H9 (cell line): ENCODE measurements around the gene DCAF5. TPM values are rescaled to one million over a fixed set of nuclear protein-coding genes. Genes with fewer than 3 reads are reported as not detected.

ENCODE experiments used
- DNase-seq: peaks from one replicate; pipeline ENCODE4 v3.0.0-alpha.2; 2017
- H2AFZ ChIP-seq: one replicate; pipeline ENCODE4 v1.6.1; 2013; ENCODE audit warnings: mild to moderate bottlenecking, low read length, control low read depth, moderate library complexity
- H2AK5ac ChIP-seq: 2 replicates; pipeline ENCODE4 v1.6.1; 2013; ENCODE audit warnings: low read length, control low read depth, mixed read lengths; ENCODE audit not compliant: insufficient read length
- H2BK120ac ChIP-seq: one replicate; pipeline ENCODE4 v1.6.1; 2013; ENCODE audit warnings: low read depth, mild to moderate bottlenecking, low read length, control low read depth, inconsistent platforms; ENCODE audit not compliant: poor library complexity, severe bottlenecking
- H2BK12ac ChIP-seq: 2 replicates; pipeline ENCODE4 v1.6.1; 2013; ENCODE audit warnings: low read length, control low read depth, mixed read lengths, low read depth; ENCODE audit not compliant: insufficient read length
- H2BK15ac ChIP-seq: 2 replicates; pipeline ENCODE4 v1.6.1; 2013; ENCODE audit warnings: low read depth, low read length, control low read depth
- H2BK20ac ChIP-seq: one replicate; pipeline ENCODE4 v1.6.1; 2013; ENCODE audit warnings: low read depth, mild to moderate bottlenecking, low read length, control low read depth, inconsistent platforms; ENCODE audit not compliant: poor library complexity, severe bottlenecking
- H2BK5ac ChIP-seq: 2 replicates; pipeline ENCODE4 v1.6.1; 2013; ENCODE audit warnings: low read length, control low read depth, mixed read lengths; ENCODE audit not compliant: insufficient read length
- H3K14ac ChIP-seq: 2 replicates; pipeline ENCODE4 v1.6.1; 2013; ENCODE audit warnings: low read length, control low read depth; ENCODE audit not compliant: insufficient read depth
- H3K18ac ChIP-seq: 2 replicates; pipeline ENCODE4 v1.6.1; 2013; ENCODE audit warnings: low read depth, mild to moderate bottlenecking, mixed read lengths, low read length, control low read depth; ENCODE audit not compliant: insufficient read length
- H3K23ac ChIP-seq: 2 replicates; pipeline ENCODE4 v1.6.1; 2013; ENCODE audit warnings: low read length, control low read depth, mixed read lengths, low read depth; ENCODE audit not compliant: insufficient read length
- H3K23me2 ChIP-seq: 2 replicates; pipeline ENCODE4 v1.6.1; 2013; ENCODE audit warnings: low read depth, mild to moderate bottlenecking, mixed read lengths, low read length, control low read depth; ENCODE audit not compliant: insufficient read length, poor library complexity, severe bottlenecking
- H3K27ac ChIP-seq: 2 replicates; pipeline ENCODE4 v1.5.1; 2013; ENCODE audit warnings: low read length, control low read depth, mixed read lengths, low read depth; ENCODE audit not compliant: insufficient read length
- H3K27me3 ChIP-seq: 2 replicates; pipeline ENCODE4 v1.6.1; 2013; ENCODE audit warnings: low read length, control low read depth, inconsistent platforms; ENCODE audit not compliant: insufficient read depth
- H3K4ac ChIP-seq: 2 replicates; pipeline ENCODE4 v1.6.1; 2013; ENCODE audit warnings: low read depth, mild to moderate bottlenecking, control low read depth, inconsistent platforms, low read length, moderate library complexity
- H3K4me1 ChIP-seq: 2 replicates; pipeline ENCODE4 v1.6.1; 2013; ENCODE audit warnings: low read length, control low read depth, inconsistent platforms; ENCODE audit not compliant: insufficient read depth
- H3K4me2 ChIP-seq: 2 replicates; pipeline ENCODE4 v1.6.1; 2013; ENCODE audit warnings: low read length, control low read depth, mixed read lengths; ENCODE audit not compliant: insufficient read length, insufficient read depth
- H3K56ac ChIP-seq: 2 replicates; pipeline ENCODE4 v1.6.1; 2013; ENCODE audit warnings: low read depth, mild to moderate bottlenecking, mixed read lengths, low read length, control low read depth; ENCODE audit not compliant: insufficient read length
- H3K79me1 ChIP-seq: 2 replicates; pipeline ENCODE4 v1.6.1; 2013; ENCODE audit warnings: low read depth, mild to moderate bottlenecking, moderate library complexity, low read length, control low read depth, inconsistent platforms; ENCODE audit not compliant: insufficient read depth, poor library complexity, severe bottlenecking
- H3K79me2 ChIP-seq: 2 replicates; pipeline ENCODE4 v1.6.1; 2013; ENCODE audit warnings: low read length, control low read depth, inconsistent platforms; ENCODE audit not compliant: insufficient read depth
- H3K9ac ChIP-seq: 2 replicates; pipeline ENCODE4 v1.6.1; 2013; ENCODE audit warnings: low read length, control low read depth, mixed read lengths; ENCODE audit not compliant: insufficient read length; ENCODE audit errors: extremely low read depth
- H3K9me3 ChIP-seq: one replicate; pipeline ENCODE4 v1.6.1; 2013; ENCODE audit warnings: low read depth, low read length, inconsistent platforms; ENCODE audit not compliant: control insufficient read depth
- H3T11ph ChIP-seq: one replicate; pipeline ENCODE4 v1.6.1; 2013; ENCODE audit warnings: mild to moderate bottlenecking, low read length, control low read depth, inconsistent platforms
- H4K20me1 ChIP-seq: one replicate; pipeline ENCODE4 v1.6.1; 2013; ENCODE audit not compliant: control insufficient read depth, insufficient read length, insufficient read depth
- H4K5ac ChIP-seq: 2 replicates; pipeline ENCODE4 v1.6.1; 2013; ENCODE audit warnings: low read depth, mild to moderate bottlenecking, mixed read lengths, low read length, control low read depth; ENCODE audit not compliant: insufficient read length
- H4K8ac ChIP-seq: replicated peaks from 2 replicates; pipeline ENCODE4 v1.6.1; 2013; ENCODE audit warnings: low read length, control low read depth, mixed read lengths, low read depth; ENCODE audit not compliant: insufficient read length
- H4K91ac ChIP-seq: 2 replicates; pipeline ENCODE4 v1.6.1; 2013; ENCODE audit warnings: low read depth, mild to moderate bottlenecking, moderate library complexity, mixed read lengths, low read length, control low read depth; ENCODE audit not compliant: insufficient read length
- H3K27ac Mint-ChIP-seq, 3 experiments: 2 replicates in 2 of 3; 3 replicates in 1 of 3; pipeline ENCODE4 v1.8.0; 2020 to 2021; ENCODE audit warnings: mixed read lengths in 3 of 3, mild to moderate bottlenecking in 1 of 3, moderate library complexity in 1 of 3
- H3K27me3 Mint-ChIP-seq: 2 replicates; pipeline ENCODE4 v1.8.0; 2021; ENCODE audit warnings: low read depth, mild to moderate bottlenecking, moderate library complexity, mixed read lengths
- H3K36me3 Mint-ChIP-seq, 3 experiments: 2 replicates in 2 of 3; 3 replicates in 1 of 3; pipeline ENCODE4 v1.8.0; 2020 to 2021; ENCODE audit warnings: low read depth in 3 of 3, mixed read lengths in 3 of 3; ENCODE audit not compliant: insufficient read depth in 1 of 3
- H3K4me1 Mint-ChIP-seq, 2 experiments: 2 replicates each; pipeline ENCODE4 v1.8.0; 2020; ENCODE audit warnings: mixed read lengths in 2 of 2
- H3K4me3 Mint-ChIP-seq, 2 experiments: 2 replicates in 1 of 2; 3 replicates in 1 of 2; pipeline ENCODE4 v1.8.0; 2020 to 2021; ENCODE audit warnings: mild to moderate bottlenecking in 2 of 2, mixed read lengths in 2 of 2, moderate library complexity in 1 of 2
- H3K9me3 Mint-ChIP-seq, 2 experiments: 2 replicates in 1 of 2; 3 replicates in 1 of 2; pipeline ENCODE4 v1.8.0; 2020; ENCODE audit warnings: mild to moderate bottlenecking in 2 of 2, mixed read lengths in 2 of 2, moderate library complexity in 1 of 2
- total RNA-seq: library from RNA; stranded (reverse); gene quantifications from 2 replicates; pipeline ENCODE4 v1.2.1, GENCODE V29; 2021
- TF ChIP-seq, protein P1 (sequence below): fragments of 200-600 bp; sonication (generic); conservative IDR thresholded peaks from 3 replicates; pipeline ENCODE4 v1.8.0; 2021; ENCODE audit warnings: antibody characterized with exemption, mild to moderate bottlenecking

The DCAF5 gene
- total RNA-seq, 1 experiment from 2014 or later: 31.4 TPM

DNA sequence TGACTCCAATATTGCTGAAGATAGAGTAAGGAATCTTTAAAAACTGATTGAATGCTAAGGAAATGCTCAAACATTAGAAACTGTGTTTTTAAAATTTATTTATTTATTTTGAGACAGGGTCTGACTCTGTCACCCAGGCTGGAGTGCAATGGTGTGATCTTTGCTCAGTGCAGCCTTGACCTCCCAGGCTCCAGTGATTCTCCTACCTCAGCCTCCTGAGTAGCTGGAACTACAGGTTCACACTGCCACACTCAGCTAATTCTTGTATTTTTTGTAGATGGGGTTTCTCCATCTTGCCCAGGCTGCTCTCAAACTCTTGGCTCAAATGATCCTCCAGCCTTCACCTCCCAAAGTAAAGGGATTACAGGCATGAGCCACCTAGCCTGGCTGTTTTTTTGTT lies 3.3 kb upstream of the DCAF5 start:
- Mint-ChIP-seq H3K27me3 (peaks cover 13% of the 10 kb centered on the region), H3K9me3 (peaks cover 0 to 2% of the 10 kb centered on the region in 2 experiments; a peak in 1 of 5 replicates), H3K36me3 (no peaks in the 10 kb centered on the region), H3K27ac (no peak overlapping the region), H3K4me3 (no peak overlapping the region), H3K4me1 (peaks cover 7 to 13% of the 10 kb centered on the region in 2 experiments)
- Histone ChIP-seq H4K5ac (no peak overlapping the region), H3K23ac (no peak overlapping the region), H3K23me2 (peaks cover 13% of the 10 kb centered on the region), H3K56ac (no peak overlapping the region), H2AFZ (no peak overlapping the region), H3K4me1 (peaks cover 2% of the 10 kb centered on the region; the same call in 1 of the 2 replicates), H3K4ac (no peak overlapping the region), H3K9ac (no peak overlapping the region), H4K20me1 (no peaks in the 10 kb centered on the region), H3K27me3 (no peaks in the 10 kb centered on the region; the same call in 1 of the 2 replicates), H2AK5ac (no peak overlapping the region), H3K9me3 (no peaks in the 10 kb centered on the region), H3T11ph (no peak overlapping the region), H2BK120ac (no peak overlapping the region), H3K18ac (no peak overlapping the region), H3K14ac (no peak overlapping the region), H2BK5ac (no peak overlapping the region), H2BK12ac (no peak overlapping the region), H3K79me1 (no peaks in the 10 kb centered on the region), H3K79me2 (no peaks in the 10 kb centered on the region), H4K8ac (no peak overlapping the region), H4K91ac (no peak overlapping the region), H2BK15ac (no peak overlapping the region), H2BK20ac (no peak overlapping the region), H3K27ac (no peak overlapping the region), H3K4me2 (no peak overlapping the region)
- TF ChIP-seq, protein P1, sequence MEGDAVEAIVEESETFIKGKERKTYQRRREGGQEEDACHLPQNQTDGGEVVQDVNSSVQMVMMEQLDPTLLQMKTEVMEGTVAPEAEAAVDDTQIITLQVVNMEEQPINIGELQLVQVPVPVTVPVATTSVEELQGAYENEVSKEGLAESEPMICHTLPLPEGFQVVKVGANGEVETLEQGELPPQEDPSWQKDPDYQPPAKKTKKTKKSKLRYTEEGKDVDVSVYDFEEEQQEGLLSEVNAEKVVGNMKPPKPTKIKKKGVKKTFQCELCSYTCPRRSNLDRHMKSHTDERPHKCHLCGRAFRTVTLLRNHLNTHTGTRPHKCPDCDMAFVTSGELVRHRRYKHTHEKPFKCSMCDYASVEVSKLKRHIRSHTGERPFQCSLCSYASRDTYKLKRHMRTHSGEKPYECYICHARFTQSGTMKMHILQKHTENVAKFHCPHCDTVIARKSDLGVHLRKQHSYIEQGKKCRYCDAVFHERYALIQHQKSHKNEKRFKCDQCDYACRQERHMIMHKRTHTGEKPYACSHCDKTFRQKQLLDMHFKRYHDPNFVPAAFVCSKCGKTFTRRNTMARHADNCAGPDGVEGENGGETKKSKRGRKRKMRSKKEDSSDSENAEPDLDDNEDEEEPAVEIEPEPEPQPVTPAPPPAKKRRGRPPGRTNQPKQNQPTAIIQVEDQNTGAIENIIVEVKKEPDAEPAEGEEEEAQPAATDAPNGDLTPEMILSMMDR: no peak
- no peak for DNase-seq
